Activated CD4-positive, alpha-beta memory T cell treated with anti-CD3 and anti-CD28 coated beads for 36 hours (primary cell): ENCODE data around the gene VASP. TPM values are rescaled to one million over a fixed set of nuclear protein-coding genes. Genes with fewer than 3 reads are reported as not detected.
A peak's percentile ranks its signal among the peaks of the same experiment; 100 is the strongest.

ENCODE experiments used
- CTCF ChIA-PET: fragments of 350-600 bp; sonication (Branson Sonifier 250); formaldehyde crosslinking; loops from one replicate; lab custom pipeline; 2021; ENCODE audit warnings: antibody characterized with exemption, inconsistent platforms; lab: Charles Lee
- POLR2A ChIA-PET: fragments of 350-600 bp; sonication (Branson Sonifier 250); formaldehyde crosslinking; loops from one replicate; lab custom pipeline; 2021; ENCODE audit warnings: antibody characterized with exemption; lab: Charles Lee
- DNase-seq: peaks from one replicate; pipeline ENCODE4 v3.0.0-alpha.2; 2020
- H3K27ac Mint-ChIP-seq: one replicate; pipeline ENCODE4 v1.8.0; 2021; ENCODE audit warnings: mixed read lengths
- H3K27me3 Mint-ChIP-seq: one replicate; pipeline ENCODE4 v1.8.0; 2021; ENCODE audit warnings: mixed read lengths
- H3K36me3 Mint-ChIP-seq: one replicate; pipeline ENCODE4 v1.8.0; 2021; ENCODE audit warnings: mixed read lengths
- H3K4me1 Mint-ChIP-seq: one replicate; pipeline ENCODE4 v1.8.0; 2021; ENCODE audit warnings: low read depth, mixed read lengths
- H3K4me3 Mint-ChIP-seq: one replicate; pipeline ENCODE4 v1.8.0; 2021; ENCODE audit warnings: mild to moderate bottlenecking, mixed read lengths
- H3K9me3 Mint-ChIP-seq: one replicate; pipeline ENCODE4 v1.8.0; 2021; ENCODE audit warnings: mixed read lengths
- intact Hi-C: fragments of 100-400 bp; cut with micrococcal nuclease; formaldehyde crosslinking; loops from one replicate; pipeline ENCODE4 v1.15.1; 2023
- total RNA-seq, 2 experiments: library from RNA; stranded (reverse); gene quantifications; one replicate each; pipeline ENCODE4 v1.2.3, GENCODE V29; 2021

VASP gene
- total RNA-seq, 2 experiments from 2014 or later = 167 to 174 TPM

DNA sequence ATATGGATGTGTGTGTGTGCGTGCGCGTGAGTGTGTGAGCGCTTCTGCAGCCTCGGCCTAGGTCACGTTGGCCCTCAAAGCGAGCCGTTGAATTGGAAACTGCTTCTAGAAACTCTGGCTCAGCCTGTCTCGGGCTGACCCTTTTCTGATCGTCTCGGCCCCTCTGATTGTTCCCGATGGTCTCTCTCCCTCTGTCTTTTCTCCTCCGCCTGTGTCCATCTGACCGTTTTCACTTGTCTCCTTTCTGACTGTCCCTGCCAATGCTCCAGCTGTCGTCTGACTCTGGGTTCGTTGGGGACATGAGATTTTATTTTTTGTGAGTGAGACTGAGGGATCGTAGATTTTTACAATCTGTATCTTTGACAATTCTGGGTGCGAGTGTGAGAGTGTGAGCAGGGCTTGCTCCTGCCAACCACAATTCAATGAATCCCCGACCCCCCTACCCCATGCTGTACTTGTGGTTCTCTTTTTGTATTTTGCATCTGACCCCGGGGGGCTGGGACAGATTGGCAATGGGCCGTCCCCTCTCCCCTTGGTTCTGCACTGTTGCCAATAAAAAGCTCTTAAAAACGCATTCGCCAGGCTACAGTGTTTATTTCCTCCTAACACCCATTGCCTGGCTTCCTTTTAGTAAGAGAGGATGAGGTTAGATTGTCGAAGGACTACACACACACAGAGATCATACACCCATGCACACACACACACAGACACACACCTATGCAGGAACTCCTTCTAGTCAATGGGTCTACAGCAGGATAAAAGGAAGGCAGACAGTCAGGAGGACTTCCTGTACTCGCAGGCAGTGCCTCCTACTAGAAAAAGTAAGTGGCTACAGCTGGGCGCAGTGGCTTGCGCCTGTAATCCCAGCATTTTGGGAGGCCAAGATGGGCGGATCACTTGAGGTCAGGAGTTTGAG, 32.4 kb upstream of the VASP start:
- CTCF ChIA-PET = interaction anchor here (8.8 kb wide), 1 partner anchor 36 kb away, joined by 420 read pairs; no protein-coding TSS in a partner anchor
- peaks cover 47% of the 10 kb centered on the region for H3K4me1 Mint-ChIP-seq
- POLR2A ChIA-PET = no interaction called here
- no peaks in the 10 kb centered on the region for H3K9me3 Mint-ChIP-seq
- H3K27me3 Mint-ChIP-seq = no peaks in the 10 kb centered on the region
- no peak for DNase-seq
- intact Hi-C loops = no loop called here
- no peak overlapping the region for H3K4me3 Mint-ChIP-seq
- H3K27ac Mint-ChIP-seq = peak overlapping the region; percentile 36
- H3K36me3 Mint-ChIP-seq = peaks cover 10% of the 10 kb centered on the region

- peaks cover 10% of the 10 kb centered on the region for H3K36me3 Mint-ChIP-seq
- peaks cover 39% of the 10 kb centered on the region for H3K4me1 Mint-ChIP-seq
- CTCF ChIA-PET = interaction anchor here (1.4 to 8.8 kb wide), 2 partner anchors 9 to 37 kb away, joined by 3 to 420 read pairs; no protein-coding TSS in a partner anchor
- POLR2A ChIA-PET = no interaction called here
- H3K9me3 Mint-ChIP-seq = no peaks in the 10 kb centered on the region
- intact Hi-C loops = no loop called here
- no peaks in the 10 kb centered on the region for H3K27me3 Mint-ChIP-seq
- H3K27ac Mint-ChIP-seq = no peak overlapping the region
- H3K4me3 Mint-ChIP-seq = no peak overlapping the region
- DNase-seq = no peak
Measured at GRCh38 chr19:45475537-45476291, 31.6 kb upstream of the VASP start.

DNA sequence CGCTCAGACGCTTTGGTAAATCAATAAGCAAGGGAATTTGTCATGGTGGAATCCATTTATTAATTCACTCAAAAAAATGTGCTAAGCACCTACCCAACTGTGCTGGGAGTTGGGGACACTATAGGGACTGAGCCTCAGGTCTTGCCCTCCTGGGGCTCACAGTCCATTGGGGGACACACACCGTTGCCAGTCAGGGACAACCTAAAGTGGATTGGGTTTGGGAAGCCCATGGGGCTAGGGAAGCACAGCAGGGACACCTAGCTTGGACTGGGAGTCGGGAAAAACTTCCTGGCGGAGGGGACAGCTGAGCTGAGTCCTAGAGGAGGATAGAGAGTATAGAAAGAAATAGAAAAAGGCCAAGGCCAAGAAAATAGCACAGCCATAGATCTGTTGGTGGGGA, 31.0 kb upstream of the VASP start:
- ChIA-PET CTCF (interaction anchor here (1.1 to 8.8 kb wide), 3 partner anchors 9 to 37 kb away, joined by 3 to 420 read pairs (median 4); no protein-coding TSS in a partner anchor), POLR2A (no interaction called here)
- peaks cover 10% of the 10 kb centered on the region for H3K36me3 Mint-ChIP-seq
- DNase-seq = no peak
- no peaks in the 10 kb centered on the region for H3K9me3 Mint-ChIP-seq
- no peaks in the 10 kb centered on the region for H3K27me3 Mint-ChIP-seq
- H3K27ac Mint-ChIP-seq = no peak overlapping the region
- peaks cover 37% of the 10 kb centered on the region for H3K4me1 Mint-ChIP-seq
- no peak overlapping the region for H3K4me3 Mint-ChIP-seq
- intact Hi-C loops = no loop called here

DNA sequence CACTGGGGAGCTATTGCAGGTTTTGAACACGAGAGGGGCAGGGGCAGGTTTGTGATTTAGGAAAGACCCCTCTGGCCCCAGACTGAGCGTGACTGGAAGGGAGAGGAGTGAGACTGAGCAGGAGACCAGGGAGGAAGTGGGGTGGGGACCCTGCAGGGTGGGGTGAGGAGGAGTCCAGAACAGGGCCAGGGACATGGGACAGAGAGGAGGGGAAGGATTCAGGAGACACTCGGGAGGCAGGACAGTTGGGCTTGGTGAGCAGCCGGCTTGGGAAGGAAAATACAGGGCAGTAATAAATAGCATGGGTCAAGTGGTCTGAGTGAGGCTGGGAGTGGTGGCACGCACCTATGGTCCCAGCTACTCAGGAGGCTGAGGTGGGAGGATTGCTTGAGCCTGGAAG, 30.1 kb upstream of the VASP start:
- Mint-ChIP-seq H3K36me3 (peaks cover 7% of the 10 kb centered on the region), H3K27ac (peak overlapping the region; percentile 65), H3K4me3 (peak overlapping the region; percentile 46), H3K9me3 (no peaks in the 10 kb centered on the region), H3K27me3 (no peaks in the 10 kb centered on the region), H3K4me1 (peaks cover 32% of the 10 kb centered on the region)
- CTCF ChIA-PET = interaction anchor here (1.1 to 8.8 kb wide), 5 partner anchors 9 to 74 kb away, joined by 4 to 420 read pairs (median 36); partner anchors contain the start of genes ERCC1, FOSB and PPP1R13L
- intact Hi-C loops = no loop called here
- POLR2A ChIA-PET = interaction anchor here (2.2 kb wide), 1 partner anchor 9 kb away, joined by 44 read pairs; the partner anchor contains the start of gene FOSB
- DNase-seq = no peak

DNA sequence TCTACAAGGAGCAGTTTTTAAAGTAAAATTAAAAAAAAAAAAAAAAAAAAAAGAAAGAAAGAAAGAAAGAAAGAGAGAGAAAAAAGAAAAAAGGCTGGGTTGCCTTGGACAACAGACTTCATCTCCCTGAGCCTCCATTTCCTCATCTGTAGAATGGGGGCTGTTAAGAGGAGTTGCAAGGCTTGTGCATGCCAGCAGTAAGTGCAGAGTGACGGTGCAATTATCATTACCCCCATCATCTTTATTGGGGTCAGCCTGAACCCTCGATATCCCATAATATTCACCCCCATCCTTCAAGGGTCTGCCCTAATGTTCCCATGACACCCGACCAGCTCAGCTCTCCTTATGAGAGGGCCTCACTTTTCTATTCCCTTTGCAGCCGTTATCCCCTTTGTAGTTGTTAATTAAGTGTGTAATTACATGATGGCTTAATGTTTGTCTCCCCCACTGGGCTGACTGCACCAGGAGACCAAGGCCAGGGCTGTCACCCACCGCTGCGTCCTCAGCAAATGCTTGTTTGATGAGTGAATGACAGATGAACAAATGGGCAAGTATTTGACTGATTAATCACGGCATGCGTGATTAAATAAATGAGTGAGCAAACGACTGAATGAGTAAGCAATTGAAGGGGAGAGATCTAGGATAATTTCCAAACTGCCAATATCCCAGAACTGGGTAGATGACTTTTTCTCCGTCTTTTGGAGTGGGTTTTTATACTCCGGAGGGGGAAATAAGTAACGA, 29.4 kb upstream of the VASP start:
- Mint-ChIP-seq H3K4me1 (peaks cover 29% of the 10 kb centered on the region), H3K27ac (peak overlapping the region; percentile 95), H3K36me3 (peaks cover 4% of the 10 kb centered on the region), H3K27me3 (no peaks in the 10 kb centered on the region), H3K4me3 (peak overlapping the region; percentile 61), H3K9me3 (no peaks in the 10 kb centered on the region)
- intact Hi-C loops = loop anchor here (1.0 to 2.0 kb wide), 6 partner anchors 9 to 164 kb away; partner anchors contain the start of genes PPP1R13L and VASP
- POLR2A ChIA-PET = interaction anchor here (0.8 to 2.2 kb wide), 7 partner anchors 10 to 168 kb away, joined by 3 to 44 read pairs (median 5); partner anchors contain the start of gene FOSB
- CTCF ChIA-PET = interaction anchor here (0.7 to 8.8 kb wide), 30 partner anchors 10 to 300 kb away, joined by 3 to 420 read pairs (median 5); partner anchors contain the start of genes BLOC1S3, ERCC1, FOSB and GIPR
- DNase-seq = peak; percentile 66

DNA sequence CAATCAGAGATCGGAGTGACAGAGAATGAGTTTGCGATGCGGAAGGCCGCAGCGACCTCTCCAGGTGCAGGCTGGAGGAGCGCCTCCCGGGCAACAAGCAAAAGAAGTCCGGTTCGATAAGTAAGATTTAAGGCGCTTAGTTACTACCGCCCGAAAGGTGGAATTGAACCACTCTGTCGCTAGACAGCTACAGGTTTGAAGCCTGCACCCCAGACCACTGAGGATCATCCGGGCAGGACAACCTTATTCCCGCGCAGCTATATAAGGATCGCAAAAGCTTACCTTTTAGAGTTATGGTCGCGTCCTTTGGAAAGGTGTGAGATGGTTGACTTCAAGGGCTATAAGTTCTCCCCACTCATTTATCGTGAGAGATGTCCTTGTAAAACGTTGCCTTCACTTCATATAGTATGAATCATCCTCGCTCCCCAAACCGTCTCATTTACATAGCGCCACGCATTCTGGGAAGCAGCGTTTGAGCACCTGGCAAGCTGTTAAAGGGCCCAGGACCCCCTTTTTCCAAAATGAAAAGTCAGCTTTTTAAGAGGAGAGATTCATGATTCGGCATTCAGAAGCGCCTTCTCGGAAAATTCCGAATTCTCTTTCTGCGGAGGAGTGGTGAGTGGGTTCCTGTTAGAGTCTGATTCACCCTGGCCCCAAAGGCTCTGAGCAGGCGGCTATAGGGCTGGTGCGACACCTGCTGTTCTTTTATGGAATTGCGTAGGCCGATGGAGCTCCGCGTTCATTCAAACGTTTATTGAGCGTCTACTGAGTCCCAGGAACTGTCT, 28.6 kb upstream of the VASP start:
- H3K36me3 Mint-ChIP-seq = peaks cover 3% of the 10 kb centered on the region
- ChIA-PET POLR2A (interaction anchor here (0.8 to 2.2 kb wide), 12 partner anchors 11 to 291 kb away, joined by 3 to 44 read pairs (median 3); partner anchors contain the start of genes FOSB and SIX5), CTCF (interaction anchor here (0.6 to 8.8 kb wide), 43 partner anchors 9 to 440 kb away, joined by 3 to 420 read pairs (median 4); partner anchors contain the start of genes BLOC1S3, ERCC1, FOSB and GIPR)
- peak overlapping the region; percentile 95 for H3K27ac Mint-ChIP-seq
- H3K4me1 Mint-ChIP-seq = peaks cover 27% of the 10 kb centered on the region
- intact Hi-C loops = loop anchor here (1.0 to 2.0 kb wide), 7 partner anchors 9 to 164 kb away; partner anchors contain the start of genes PPP1R13L and VASP
- H3K27me3 Mint-ChIP-seq = no peaks in the 10 kb centered on the region
- H3K4me3 Mint-ChIP-seq = peak overlapping the region; percentile 61
- no peaks in the 10 kb centered on the region for H3K9me3 Mint-ChIP-seq
- DNase-seq = peak; percentile 96

DNA sequence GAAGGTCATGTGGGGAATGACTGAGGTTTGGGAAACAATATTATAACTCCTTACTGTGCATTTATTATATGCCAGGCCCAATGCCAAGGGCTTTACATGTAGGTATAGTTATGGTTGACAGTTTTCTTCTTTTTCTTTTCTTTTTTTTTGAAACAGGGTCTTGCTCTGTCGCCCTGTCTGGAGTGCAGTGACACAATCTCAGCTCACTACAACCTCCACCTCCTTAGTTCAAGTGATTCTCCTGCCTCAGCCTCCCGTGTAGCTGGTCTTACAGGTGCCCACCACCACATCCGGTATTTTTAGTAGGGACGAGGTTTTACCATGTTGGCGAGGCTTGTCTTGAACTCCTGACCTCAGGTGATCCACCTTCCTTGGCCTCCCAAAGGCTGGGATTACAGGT, 24.2 kb upstream of the VASP start:
- POLR2A ChIA-PET = no interaction called here
- Mint-ChIP-seq H3K4me1 (peaks cover 23% of the 10 kb centered on the region), H3K27ac (no peak overlapping the region), H3K4me3 (no peak overlapping the region), H3K36me3 (peaks cover 3% of the 10 kb centered on the region), H3K27me3 (no peaks in the 10 kb centered on the region), H3K9me3 (no peaks in the 10 kb centered on the region)
- DNase-seq = no peak
- intact Hi-C loops = no loop called here
- CTCF ChIA-PET = interaction anchor here (1.2 to 4.9 kb wide), 2 partner anchors 43 to 71 kb away, joined by 5 to 125 read pairs; no protein-coding TSS in a partner anchor

GRCh38 chr19:45484273-45484945, 22.9 kb upstream of the VASP start:
- CTCF ChIA-PET = interaction anchor here (0.6 to 4.9 kb wide), 35 partner anchors 8 to 192 kb away, joined by 3 to 125 read pairs (median 6); partner anchors contain the start of genes ERCC1, FOSB, PPM1N and RTN2
- POLR2A ChIA-PET = interaction anchor here (0.6 to 1.6 kb wide), 3 partner anchors 11 to 45 kb away, joined by 4 to 5 read pairs (median 5); no protein-coding TSS in a partner anchor
- intact Hi-C loops = no loop called here
- Mint-ChIP-seq H3K4me3 (no peak overlapping the region), H3K36me3 (no peaks in the 10 kb centered on the region), H3K27ac (no peak overlapping the region), H3K27me3 (no peaks in the 10 kb centered on the region), H3K4me1 (peaks cover 13% of the 10 kb centered on the region), H3K9me3 (no peaks in the 10 kb centered on the region)
- DNase-seq = no peak

DNA sequence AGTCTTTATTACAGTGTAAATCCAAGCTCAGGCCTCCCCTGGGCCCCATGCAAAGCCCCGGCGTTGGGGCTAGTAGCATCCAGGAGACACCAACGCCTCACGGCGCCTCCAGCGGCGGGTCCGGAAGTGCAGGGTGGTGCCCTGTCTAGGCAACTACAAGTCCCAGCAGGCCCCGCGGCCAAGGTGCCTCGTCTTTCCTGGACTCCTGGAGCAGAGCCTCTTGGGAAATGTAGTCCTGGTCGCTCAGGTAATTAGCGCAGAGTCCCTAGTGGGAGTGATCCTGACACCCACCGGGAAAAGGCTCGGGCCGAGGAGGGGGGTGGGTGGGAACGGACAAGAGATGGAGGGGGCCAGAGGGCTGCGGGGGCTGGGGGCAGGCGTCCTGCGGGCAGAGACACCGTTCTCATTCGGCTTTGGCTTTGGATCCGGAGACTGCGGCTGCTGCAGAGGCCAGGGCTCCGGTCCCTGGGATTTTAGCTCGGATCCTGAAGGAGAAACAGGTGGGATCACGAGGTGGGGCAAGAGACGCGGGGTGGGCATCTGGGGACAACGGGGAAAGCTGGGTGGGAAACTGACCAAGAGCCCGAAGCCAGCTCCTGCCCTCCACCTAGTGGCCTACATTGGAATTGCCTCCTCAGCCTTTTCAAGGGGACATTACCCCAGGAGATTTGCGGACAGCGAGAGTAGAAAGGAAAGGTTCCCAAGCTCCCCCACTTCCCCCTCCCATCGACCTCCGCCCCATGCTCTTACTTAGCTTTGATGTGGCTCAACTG, 21.8 kb upstream of the VASP start:
- intact Hi-C loops = no loop called here
- peaks cover 9% of the 10 kb centered on the region for H3K4me1 Mint-ChIP-seq
- no peaks in the 10 kb centered on the region for H3K9me3 Mint-ChIP-seq
- no peaks in the 10 kb centered on the region for H3K36me3 Mint-ChIP-seq
- H3K27ac Mint-ChIP-seq = peak overlapping the region; percentile 60
- peak overlapping the region; percentile 86 for H3K4me3 Mint-ChIP-seq
- POLR2A ChIA-PET = interaction anchor here (0.5 to 1.6 kb wide), 6 partner anchors 10 to 182 kb away, joined by 3 to 5 read pairs (median 4); partner anchors contain the start of gene GIPR
- CTCF ChIA-PET = interaction anchor here (0.6 to 4.9 kb wide), 51 partner anchors 9 to 447 kb away, joined by 3 to 125 read pairs (median 5); partner anchors contain the start of genes EML2, ERCC1, FOSB and PPM1N
- H3K27me3 Mint-ChIP-seq = no peaks in the 10 kb centered on the region
- peak; percentile 99 for DNase-seq
